Activated naive CD4-positive, alpha-beta T cell treated with anti-CD3 and anti-CD28 coated beads for 36 hours (primary cell): ENCODE measurements around the gene VGLL3. TPM values are rescaled to one million over a fixed set of nuclear protein-coding genes. Genes with fewer than 3 reads are reported as not detected.
"Not testable (repeated sequence)": the region's sequence is repeated elsewhere in the genome, so short reads cannot be mapped to it uniquely, and the experiment has no call there.

Experiments
- CTCF ChIA-PET: fragments of 350-600 bp; sonication (Branson Sonifier 250); formaldehyde crosslinking; loops from one replicate; lab custom pipeline; 2021; ENCODE audit warnings: antibody characterized with exemption; lab: Charles Lee
- DNase-seq: peaks from one replicate; pipeline ENCODE4 v3.0.0-alpha.2; 2020
- H3K27ac Mint-ChIP-seq: one replicate; pipeline ENCODE4 v1.8.0; 2021; ENCODE audit warnings: mild to moderate bottlenecking, mixed read lengths
- H3K27me3 Mint-ChIP-seq: one replicate; pipeline ENCODE4 v1.8.0; 2021; ENCODE audit warnings: low read depth, mixed read lengths
- H3K36me3 Mint-ChIP-seq: one replicate; pipeline ENCODE4 v1.8.0; 2021; ENCODE audit warnings: low read depth, mixed read lengths
- H3K4me1 Mint-ChIP-seq: one replicate; pipeline ENCODE4 v1.8.0; 2021; ENCODE audit warnings: low read depth, mixed read lengths
- H3K4me3 Mint-ChIP-seq: one replicate; pipeline ENCODE4 v1.8.0; 2021; ENCODE audit warnings: mild to moderate bottlenecking, moderate library complexity, mixed read lengths
- H3K9me3 Mint-ChIP-seq: one replicate; pipeline ENCODE4 v1.8.0; 2021; ENCODE audit warnings: mixed read lengths
- intact Hi-C: fragments of 100-400 bp; cut with micrococcal nuclease; formaldehyde crosslinking; loops from one replicate; pipeline ENCODE4 v1.15.1; 2023
- total RNA-seq, 2 experiments: library from RNA; stranded (reverse); gene quantifications; one replicate each; pipeline ENCODE4 v1.2.3, GENCODE V29; 2021

Gene VGLL3
- total RNA-seq, 2 experiments from 2014 or later: not detected

- Mint-ChIP-seq H3K27ac (no peak overlapping the region), H3K4me1 (peaks cover 3% of the 10 kb centered on the region), H3K9me3 (no peaks in the 10 kb centered on the region), H3K27me3 (peaks cover 22% of the 10 kb centered on the region), H3K4me3 (no peak overlapping the region), H3K36me3 (no peaks in the 10 kb centered on the region)
- CTCF ChIA-PET: interaction anchor here (0.6 kb wide), 1 partner anchor 345 kb away, joined by 3 read pairs; no protein-coding TSS in a partner anchor
- intact Hi-C loops: no loop called here
- DNase-seq: no peak
Observed at GRCh38 chr3:86986671-86987420, 4.1 kb downstream of the VGLL3 start.

GRCh38 chr3:86985181-86985826 lies 5.6 kb downstream of the VGLL3 start:
- no peaks in the 10 kb centered on the region for H3K9me3 Mint-ChIP-seq
- H3K36me3 Mint-ChIP-seq: no peaks in the 10 kb centered on the region
- peaks cover 3% of the 10 kb centered on the region for H3K4me1 Mint-ChIP-seq
- intact Hi-C loops: no loop called here
- CTCF ChIA-PET: no interaction called here
- H3K27me3 Mint-ChIP-seq: peaks cover 18% of the 10 kb centered on the region
- no peak overlapping the region for H3K4me3 Mint-ChIP-seq
- DNase-seq: no peak
- H3K27ac Mint-ChIP-seq: no peak overlapping the region

DNA sequence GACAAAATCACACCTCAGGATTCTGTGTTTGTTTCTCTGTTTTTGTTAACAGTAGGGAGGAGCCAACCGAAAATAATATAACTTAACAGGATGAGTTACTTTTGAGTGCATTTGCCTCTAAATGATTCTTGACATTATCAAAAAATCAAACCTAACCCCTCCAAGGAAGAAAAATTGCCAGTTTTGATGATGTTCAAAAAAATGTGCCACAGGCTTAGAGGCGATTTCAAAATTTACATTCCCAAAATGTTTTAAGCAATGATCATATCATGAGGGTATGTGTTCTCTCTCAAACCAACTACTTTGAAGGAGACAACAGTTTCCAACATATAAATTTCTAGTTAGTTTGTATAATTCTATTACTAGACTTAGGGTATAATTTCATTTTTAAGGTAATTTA lies 6.7 kb downstream of the VGLL3 start:
- intact Hi-C loops: no loop called here
- Mint-ChIP-seq H3K27me3 (peaks cover 10% of the 10 kb centered on the region), H3K36me3 (no peaks in the 10 kb centered on the region), H3K27ac (no peak overlapping the region), H3K4me3 (no peak overlapping the region), H3K9me3 (no peaks in the 10 kb centered on the region), H3K4me1 (no peaks in the 10 kb centered on the region)
- no peak for DNase-seq
- CTCF ChIA-PET: no interaction called here

- Mint-ChIP-seq H3K4me1 (no peaks in the 10 kb centered on the region), H3K27ac (no peak overlapping the region), H3K36me3 (no peaks in the 10 kb centered on the region), H3K27me3 (peaks cover 2% of the 10 kb centered on the region), H3K4me3 (no peak overlapping the region), H3K9me3 (no peaks in the 10 kb centered on the region)
- intact Hi-C loops: no loop called here
- DNase-seq: no peak
- CTCF ChIA-PET: no interaction called here
Observed at GRCh38 chr3:86982883-86983282, 8.1 kb downstream of the VGLL3 start.

DNA sequence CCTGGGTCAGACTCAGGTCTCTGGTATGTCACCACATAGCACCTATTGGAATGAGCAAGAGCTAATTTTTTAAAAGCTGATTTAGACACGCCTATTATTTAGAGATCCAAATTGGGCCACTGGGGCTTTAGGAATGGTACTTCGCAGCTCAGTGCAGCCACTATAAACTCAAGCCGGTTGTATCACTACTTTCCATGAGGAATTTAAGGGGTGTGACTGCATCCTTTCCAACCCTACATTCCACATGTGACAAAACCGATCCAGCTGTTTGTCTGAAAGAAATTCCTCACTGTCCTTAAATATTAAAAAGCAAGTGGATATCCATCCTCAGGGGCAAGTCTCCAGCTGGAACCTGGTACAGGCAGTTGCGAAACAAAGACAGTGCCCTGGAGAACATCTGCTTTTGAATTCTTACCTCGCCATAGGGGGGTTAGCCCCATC lies 12.8 kb downstream of the VGLL3 start:
- Mint-ChIP-seq H3K27me3 (peaks cover 2% of the 10 kb centered on the region), H3K27ac (no peak overlapping the region), H3K9me3 (no peaks in the 10 kb centered on the region), H3K4me3 (no peak overlapping the region), H3K4me1 (no peaks in the 10 kb centered on the region), H3K36me3 (no peaks in the 10 kb centered on the region)
- CTCF ChIA-PET: interaction anchor here (0.7 kb wide), 1 partner anchor 21 kb away, joined by 3 read pairs; no protein-coding TSS in a partner anchor
- intact Hi-C loops: no loop called here
- DNase-seq: no peak

- H3K4me3 Mint-ChIP-seq: no peak overlapping the region
- no peaks in the 10 kb centered on the region for H3K9me3 Mint-ChIP-seq
Observed at GRCh38 chr3:86976219-86976618, 14.7 kb downstream of the VGLL3 start.

DNA sequence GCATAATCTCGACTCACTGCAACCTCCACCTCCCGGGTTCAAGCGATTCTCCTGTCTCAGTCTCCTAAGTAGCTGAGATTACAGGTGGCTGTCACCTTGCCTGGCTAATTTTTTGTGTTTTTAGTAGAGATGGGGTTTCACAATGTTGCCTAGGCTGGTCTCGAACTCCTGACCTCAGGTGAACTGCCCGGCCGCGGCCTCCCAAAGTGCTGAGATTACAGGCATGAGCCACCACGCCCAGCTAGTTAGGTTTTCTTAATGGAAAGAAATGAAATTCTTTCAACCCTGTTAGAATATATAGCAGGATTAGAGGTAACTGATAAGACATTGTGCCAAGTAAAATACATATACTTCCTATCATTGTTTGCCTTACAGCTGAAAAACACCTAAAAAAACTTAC lies 16.8 kb downstream of the VGLL3 start:
- intact Hi-C loops: loop anchor here (5.0 kb wide), 1 partner anchor 202 kb away; no protein-coding TSS in a partner anchor
- H3K9me3 Mint-ChIP-seq: not testable (repeated sequence)

More at GRCh38 chr3:86976219-86976618, 14.7 kb downstream of the VGLL3 start:
- Mint-ChIP-seq H3K27me3 (peaks cover 2% of the 10 kb centered on the region), H3K36me3 (no peaks in the 10 kb centered on the region), H3K4me1 (no peaks in the 10 kb centered on the region), H3K27ac (no peak overlapping the region)
- CTCF ChIA-PET: no interaction called here
- intact Hi-C loops: no loop called here
- no peak for DNase-seq

DNA sequence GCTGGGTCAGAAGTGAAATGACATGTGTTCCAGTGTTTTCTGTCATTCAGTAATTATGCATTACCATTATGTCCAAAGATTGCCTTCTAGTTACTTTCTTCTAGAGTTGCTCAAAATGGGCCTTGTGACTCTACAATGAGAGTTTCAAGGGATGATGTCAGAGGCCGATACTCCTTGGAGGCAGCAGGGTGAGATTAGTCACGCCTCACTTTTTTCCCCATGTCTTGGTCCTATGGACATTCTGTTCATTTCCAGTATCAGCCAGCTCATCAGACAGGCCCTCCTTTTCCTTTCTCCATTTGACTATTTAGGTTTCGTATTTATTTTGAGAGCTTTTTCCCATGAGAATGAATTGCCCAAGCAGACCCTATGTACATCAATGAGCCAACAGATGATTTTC lies 17.5 kb downstream of the VGLL3 start:
- Mint-ChIP-seq H3K4me1 (no peaks in the 10 kb centered on the region), H3K9me3 (no peaks in the 10 kb centered on the region), H3K4me3 (no peak overlapping the region), H3K27ac (no peak overlapping the region), H3K27me3 (peaks cover 2% of the 10 kb centered on the region), H3K36me3 (no peaks in the 10 kb centered on the region)
- no peak for DNase-seq
- CTCF ChIA-PET: no interaction called here
- intact Hi-C loops: loop anchor here (5.0 kb wide), 1 partner anchor 201 kb away; no protein-coding TSS in a partner anchor

More for the DNA sequence above, 16.8 kb downstream of the VGLL3 start:
- CTCF ChIA-PET, H3K4me1 Mint-ChIP-seq, DNase-seq, H3K27me3 Mint-ChIP-seq, H3K27ac Mint-ChIP-seq, H3K36me3 Mint-ChIP-seq, H3K4me3 Mint-ChIP-seq: not testable (repeated sequence)

- H3K36me3 Mint-ChIP-seq: no peaks in the 10 kb centered on the region
- CTCF ChIA-PET: interaction anchor here (0.6 kb wide), 1 partner anchor 32 kb away, joined by 3 read pairs; no protein-coding TSS in a partner anchor
- H3K9me3 Mint-ChIP-seq: no peaks in the 10 kb centered on the region
- H3K4me1 Mint-ChIP-seq: no peaks in the 10 kb centered on the region
- no peak overlapping the region for H3K4me3 Mint-ChIP-seq
- H3K27me3 Mint-ChIP-seq: peaks cover 2% of the 10 kb centered on the region
- intact Hi-C loops: loop anchor here (1.0 to 5.0 kb wide), 3 partner anchors 114 to 199 kb away; no protein-coding TSS in a partner anchor
- DNase-seq: peak; percentile 52
- H3K27ac Mint-ChIP-seq: no peak overlapping the region
Observed at GRCh38 chr3:86969500-86970189, 21.3 kb downstream of the VGLL3 start.

- Mint-ChIP-seq H3K36me3 (no peaks in the 10 kb centered on the region), H3K4me1 (no peaks in the 10 kb centered on the region), H3K4me3 (no peak overlapping the region), H3K27me3 (no peaks in the 10 kb centered on the region), H3K27ac (peak overlapping the region; percentile 60), H3K9me3 (peaks cover 3% of the 10 kb centered on the region)
- no peak for DNase-seq
- intact Hi-C loops: no loop called here
- CTCF ChIA-PET: no interaction called here
Observed at GRCh38 chr3:86968244-86968932, 22.6 kb downstream of the VGLL3 start.

DNA sequence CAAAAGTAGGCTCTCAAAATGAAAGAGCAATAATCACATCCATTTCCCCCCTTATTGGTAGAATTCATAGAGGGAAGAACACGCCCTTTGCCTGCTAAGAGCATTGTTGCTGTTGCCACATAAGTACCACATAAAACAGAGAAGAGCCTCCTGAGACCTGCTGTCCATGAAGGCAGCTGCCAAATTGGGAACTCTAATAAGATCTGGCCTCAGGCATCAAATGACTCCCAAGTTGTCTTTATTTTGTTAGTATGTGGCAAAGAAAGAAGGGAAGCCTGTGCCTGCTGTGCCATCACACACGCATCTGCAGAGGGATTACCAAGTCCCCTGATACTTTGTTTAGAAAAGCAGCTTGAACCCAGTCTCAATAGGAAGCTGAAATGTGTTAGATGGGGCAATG lies 23.9 kb downstream of the VGLL3 start:
- H3K4me1 Mint-ChIP-seq: no peaks in the 10 kb centered on the region

GRCh38 chr3:86965166-86965565 lies 25.8 kb downstream of the VGLL3 start:
- Mint-ChIP-seq H3K4me1 (no peaks in the 10 kb centered on the region), H3K36me3 (no peaks in the 10 kb centered on the region), H3K27ac (no peak overlapping the region), H3K4me3 (no peak overlapping the region), H3K9me3 (peaks cover 3% of the 10 kb centered on the region), H3K27me3 (no peaks in the 10 kb centered on the region)
- intact Hi-C loops: no loop called here
- CTCF ChIA-PET: no interaction called here
- no peak for DNase-seq

More for the DNA sequence above, 23.9 kb downstream of the VGLL3 start:
- peaks cover 3% of the 10 kb centered on the region for H3K9me3 Mint-ChIP-seq
- no peak overlapping the region for H3K4me3 Mint-ChIP-seq
- intact Hi-C loops: no loop called here
- H3K36me3 Mint-ChIP-seq: no peaks in the 10 kb centered on the region
- no peak for DNase-seq
- H3K27ac Mint-ChIP-seq: no peak overlapping the region
- CTCF ChIA-PET: interaction anchor here (0.7 kb wide), 2 partner anchors 25 to 408 kb away, joined by 3 to 4 read pairs; no protein-coding TSS in a partner anchor
- H3K27me3 Mint-ChIP-seq: no peaks in the 10 kb centered on the region
